Neural cell (in vitro differentiated cells): ENCODE measurements around the gene DIS3L2.

Experiments used
- CTCF ChIP-seq: fragments of 450-650 bp; IDR thresholded peaks from 2 replicates; pipeline ENCODE4 v1.5.1; 2014; ENCODE audit warnings: antibody characterized with exemption, mild to moderate bottlenecking, moderate library complexity; ENCODE audit not compliant: poor library complexity, severe bottlenecking
- EZH2 ChIP-seq: fragments of 200-600, 300-800 bp; shearing (Covaris generic), sonication (generic); IDR thresholded peaks from 2 replicates; pipeline ENCODE4 v1.6.1; 2014; ENCODE audit warnings: antibody characterized with exemption, low read length, borderline replicate concordance, mild to moderate bottlenecking; ENCODE audit not compliant: insufficient read depth, poor library complexity, severe bottlenecking
- MXI1 ChIP-seq: fragments of 450-650 bp; conservative IDR thresholded peaks from 2 replicates; pipeline ENCODE4 v1.6.1; 2014; ENCODE audit warnings: antibody characterized with exemption, mild to moderate bottlenecking; ENCODE audit not compliant: poor library complexity, severe bottlenecking
- POLR2AphosphoS5 ChIP-seq: IDR thresholded peaks from 2 replicates; pipeline ENCODE4 v1.6.1; 2012
- REST ChIP-seq: IDR thresholded peaks from 2 replicates; pipeline ENCODE4 v1.6.1; 2012; ENCODE audit warnings: borderline replicate concordance

- TF ChIP-seq CTCF (no peak), EZH2 (no peak), MXI1 (no peak), REST (no peak), POLR2AphosphoS5 (no peak)
These were observed 400.1 kb downstream of the DIS3L2 start for GRCh38 chr2:232361646-232362045.
